ENCODE measurements around the gene RXRA. TPM values are rescaled to one million over a fixed set of nuclear protein-coding genes. Genes with fewer than 3 reads are reported as not detected.

The RXRA gene
- total and polyA plus RNA-seq, 2 of the 13 experiments (the other 11 are each of a cell fraction or from before 2014, with no cell fraction given) = 18.9 to 29.2 TPM

GRCh38 chr9:134443174-134444037 lies 117.2 kb downstream of the RXRA start (continued):
- TF ChIP-seq RFX5 (IDR thresholded peaks at IDR 0.05; ENCODE audit: low read depth, low read length) (0 out of 2 replicates have a peak, but pooled peaks have one; percentile 26), RARG (CRISPR knock-in tag; IDR thresholded peaks at IDR 0.05; ENCODE audit: low read depth) (no peak), ZFP91 (CRISPR knock-in tag; IDR thresholded peaks at IDR 0.05; ENCODE audit: borderline replicate concordance) (peak; percentile 84), MIXL1 (CRISPR knock-in tag; IDR thresholded peaks at IDR 0.05) (peak; percentile 71; the same call in 1 of the 2 replicates), MTERF4 (CRISPR knock-in tag; IDR thresholded peaks at IDR 0.05) (0 out of 2 replicates have a peak, but pooled peaks have one; percentile 32), GABPB1 (CRISPR knock-in tag; IDR thresholded peaks at IDR 0.05) (peak; percentile 78), SALL1 (CRISPR knock-in tag; IDR thresholded peaks at IDR 0.05) (peak; percentile 31; the same call in 1 of the 2 replicates), RARA (CRISPR knock-in tag; IDR thresholded peaks at IDR 0.05) (no peak), ZFP90 (CRISPR knock-in tag; IDR thresholded peaks at IDR 0.05; ENCODE audit: borderline replicate concordance) (no peak), HOMEZ (CRISPR knock-in tag; IDR thresholded peaks at IDR 0.05; ENCODE audit: low read depth) (no peak), NR1H2 (CRISPR knock-in tag; IDR thresholded peaks at IDR 0.05; ENCODE audit: borderline replicate concordance, low read depth) (no peak), GMEB1 (CRISPR knock-in tag; IDR thresholded peaks at IDR 0.05; ENCODE audit: borderline replicate concordance) (0 out of 2 replicates have a peak, but pooled peaks have one; percentile 35), SIX1 (CRISPR knock-in tag; IDR thresholded peaks at IDR 0.05; ENCODE audit: borderline replicate concordance) (no peak), JUNB (CRISPR knock-in tag; IDR thresholded peaks at IDR 0.05; ENCODE audit: borderline replicate concordance) (no peak), MIER2 (CRISPR knock-in tag; IDR thresholded peaks at IDR 0.05) (no peak), SP1 (IDR thresholded peaks at IDR 0.05) (no peak), SP1 (CRISPR knock-in tag; IDR thresholded peaks at IDR 0.05) (peak; percentile 28; the same call in 1 of the 2 replicates), ZBED4 (CRISPR knock-in tag; IDR thresholded peaks at IDR 0.05; ENCODE audit: borderline replicate concordance) (0 out of 2 replicates have a peak, but pooled peaks have one; percentile 39), JARID2 (CRISPR knock-in tag; IDR thresholded peaks at IDR 0.05; ENCODE audit: insufficient replicate concordance) (no peak)
